GM18861 (cell line): ENCODE results near the gene REXO4.
"Not testable (repeated sequence)": the region's sequence is repeated elsewhere in the genome, so short reads cannot be mapped to it uniquely, and the experiment has no call there.

Experiments
- ATAC-seq: cut with Tn5 transposase; IDR thresholded peaks from one replicate; pipeline ENCODE4 v1.9.1; 2021; ENCODE audit not compliant: unreplicated experiment

The REXO4 gene

DNA sequence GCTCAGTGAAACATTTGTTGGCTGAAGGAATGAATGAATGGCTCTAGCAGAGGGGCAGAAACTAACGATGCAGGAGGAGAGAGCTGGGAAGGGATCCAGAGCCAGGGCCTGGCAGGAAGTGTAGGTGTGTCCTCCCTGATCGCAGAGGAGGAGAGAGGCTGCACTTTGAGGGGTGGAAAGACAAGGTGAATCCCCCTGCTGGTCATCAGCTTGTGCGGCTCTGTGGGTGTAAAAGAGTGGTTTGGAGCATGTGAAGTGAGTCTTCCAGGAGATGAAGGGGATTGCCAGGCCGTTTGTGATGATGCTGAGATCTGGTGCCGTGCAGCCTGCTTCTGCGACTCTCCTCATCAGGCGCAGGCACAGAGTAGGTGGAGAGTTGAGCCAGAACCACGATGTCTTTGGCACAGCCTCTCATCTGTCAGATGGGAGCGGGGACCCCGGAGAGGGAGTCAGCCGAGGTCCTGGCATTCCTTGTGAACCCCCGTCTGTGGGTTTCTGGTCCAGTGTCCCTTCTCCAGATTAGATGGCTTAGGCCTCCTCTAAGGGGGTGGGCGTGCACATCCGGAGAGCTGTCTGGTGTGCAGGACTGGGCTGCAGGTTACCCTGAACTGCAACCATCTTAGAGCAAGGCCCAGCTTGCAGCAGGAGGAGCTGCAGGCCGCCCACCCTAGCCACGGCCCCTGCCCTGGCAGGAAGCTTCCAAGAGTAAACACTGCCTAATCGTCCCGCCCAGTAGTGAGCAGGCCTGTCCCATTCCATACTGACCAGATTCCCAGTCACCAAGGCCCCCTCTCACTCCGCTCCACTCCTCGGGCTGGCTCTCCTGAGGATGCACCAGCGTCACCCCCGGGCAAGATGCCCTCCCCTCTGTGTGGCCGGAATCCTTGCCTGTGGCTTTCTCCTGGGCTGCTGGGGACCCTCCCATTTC lies 4.1 kb upstream of the REXO4 start, which contains the start of gene ADAMTS13:
TSS of gene ADAMTS13 (plus strand) at position 753 of the 928 bp plus-strand sequence. CDS start at position 830, 77 bp downstream.
- ATAC-seq = no peak

DNA sequence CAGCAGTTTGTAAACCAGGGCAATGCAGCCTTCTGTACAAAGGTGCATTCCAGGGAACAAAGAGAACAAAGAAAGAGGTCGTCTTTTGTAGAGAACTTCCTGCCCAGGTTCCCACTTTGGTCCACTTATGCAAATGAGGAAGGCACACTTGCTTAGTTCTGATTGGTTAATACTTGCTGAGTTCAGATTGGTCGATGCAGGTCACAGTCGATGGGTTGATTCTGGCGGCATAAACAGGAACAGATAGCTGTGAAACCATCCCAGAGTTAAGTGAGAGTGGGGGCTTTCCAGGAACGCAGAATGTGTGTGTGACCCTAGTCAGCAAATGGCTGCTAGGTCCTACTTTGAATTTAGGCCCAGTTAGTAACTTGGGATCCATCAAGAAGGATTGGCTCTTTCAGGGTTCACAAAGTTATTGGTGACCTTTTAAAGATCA lies 2.6 kb upstream of the REXO4 start:
- no peak for ATAC-seq

DNA sequence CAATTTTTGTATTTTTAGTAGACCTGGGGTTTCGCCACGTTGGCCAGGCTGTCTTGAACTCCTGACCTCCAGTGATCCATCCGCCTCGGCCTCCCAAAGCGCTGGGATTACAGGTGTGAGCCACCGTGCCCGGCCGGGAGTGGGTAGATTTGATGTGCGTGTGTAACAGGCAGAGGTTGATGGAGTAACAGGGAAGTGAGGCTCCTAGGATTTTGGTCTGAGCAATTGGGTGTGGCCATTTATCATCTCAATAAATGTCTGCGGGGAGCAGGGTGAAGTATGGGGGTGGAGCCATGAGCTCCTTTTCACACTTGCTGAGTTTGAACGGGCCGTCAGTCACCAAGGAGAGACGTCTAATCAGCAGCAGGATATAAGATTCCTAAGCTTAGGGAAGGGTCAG lies 1.2 kb upstream of the REXO4 start:
- no peak for ATAC-seq

DNA sequence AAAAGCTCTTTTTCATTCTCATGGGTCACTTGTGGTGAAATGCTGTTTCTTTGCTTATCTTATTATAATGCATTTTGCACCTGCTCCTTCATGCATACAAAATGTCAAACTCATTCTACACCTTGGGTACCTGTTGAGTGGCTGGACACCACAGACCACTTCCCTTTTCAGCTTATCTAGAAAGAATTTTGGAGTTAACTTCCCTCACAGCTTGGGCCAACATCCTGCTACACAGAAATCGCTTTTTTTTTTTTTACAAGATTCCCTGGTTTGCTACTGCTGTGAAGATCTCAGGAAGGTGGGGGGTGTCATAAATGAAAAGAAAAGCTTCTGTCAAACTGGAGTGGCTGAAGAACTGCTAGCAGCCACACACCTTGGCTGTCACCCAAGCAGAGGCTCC lies 2.6 kb downstream of the REXO4 start:
- no peak for ATAC-seq

DNA sequence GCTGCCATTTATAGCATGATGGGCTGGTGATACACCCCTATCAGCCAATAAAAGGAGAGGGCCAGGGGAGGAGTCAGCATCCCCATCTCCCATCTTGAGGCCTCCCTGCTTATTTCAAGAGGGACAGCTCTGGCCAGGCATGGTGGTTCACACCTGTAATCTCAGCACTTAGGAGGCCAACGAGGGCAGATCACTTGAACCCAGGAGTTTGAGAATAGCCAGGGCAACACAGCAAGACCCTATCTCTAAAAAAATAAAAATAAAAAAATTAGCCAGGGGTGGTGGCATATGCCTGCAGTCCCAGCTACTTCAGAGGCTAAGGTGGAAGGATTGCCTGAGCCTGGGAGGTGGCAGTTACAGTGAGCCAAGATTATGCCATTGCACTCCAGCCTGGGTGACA lies 9.8 kb downstream of the REXO4 start:
- ATAC-seq = no peak

DNA sequence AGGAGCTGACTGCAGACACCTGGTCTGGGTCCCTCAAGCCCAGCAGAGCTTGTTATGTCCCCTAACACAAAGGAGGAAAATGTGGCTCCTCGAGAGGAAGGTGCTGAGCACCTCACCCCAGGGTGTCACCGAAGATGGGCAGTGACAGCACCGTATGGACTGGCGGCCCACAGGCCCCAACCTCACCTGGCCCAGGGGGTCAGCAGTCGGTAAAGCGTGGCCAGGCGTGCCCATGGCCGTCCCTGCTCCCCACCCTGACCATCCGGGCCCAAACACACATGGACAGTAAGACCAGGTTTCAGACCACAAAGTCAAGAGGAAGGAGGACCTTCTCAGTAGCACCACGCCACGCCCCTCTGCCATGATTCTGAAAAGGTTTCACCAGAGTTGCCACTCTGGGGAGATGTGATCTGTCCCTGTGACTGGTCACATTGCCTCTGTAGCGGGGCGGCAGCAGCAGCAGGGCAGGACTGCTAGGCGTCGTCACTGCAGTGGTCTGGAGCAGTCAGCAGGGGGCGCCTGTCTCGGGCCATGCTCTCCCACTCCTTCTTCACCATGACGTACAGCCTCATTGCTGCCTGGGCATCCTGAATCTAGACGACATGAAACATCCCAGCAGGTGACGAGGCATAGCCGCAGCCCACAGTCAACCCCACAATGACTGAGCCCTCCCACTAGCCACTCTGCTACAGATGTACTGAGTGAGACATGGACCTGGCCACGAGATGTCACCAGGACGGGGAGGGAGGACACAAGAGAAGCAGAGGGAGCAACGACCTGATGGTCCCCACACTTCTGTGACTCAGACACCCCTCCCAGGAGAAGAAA lies 11.1 kb downstream of the REXO4 start:
- no peak for ATAC-seq

DNA sequence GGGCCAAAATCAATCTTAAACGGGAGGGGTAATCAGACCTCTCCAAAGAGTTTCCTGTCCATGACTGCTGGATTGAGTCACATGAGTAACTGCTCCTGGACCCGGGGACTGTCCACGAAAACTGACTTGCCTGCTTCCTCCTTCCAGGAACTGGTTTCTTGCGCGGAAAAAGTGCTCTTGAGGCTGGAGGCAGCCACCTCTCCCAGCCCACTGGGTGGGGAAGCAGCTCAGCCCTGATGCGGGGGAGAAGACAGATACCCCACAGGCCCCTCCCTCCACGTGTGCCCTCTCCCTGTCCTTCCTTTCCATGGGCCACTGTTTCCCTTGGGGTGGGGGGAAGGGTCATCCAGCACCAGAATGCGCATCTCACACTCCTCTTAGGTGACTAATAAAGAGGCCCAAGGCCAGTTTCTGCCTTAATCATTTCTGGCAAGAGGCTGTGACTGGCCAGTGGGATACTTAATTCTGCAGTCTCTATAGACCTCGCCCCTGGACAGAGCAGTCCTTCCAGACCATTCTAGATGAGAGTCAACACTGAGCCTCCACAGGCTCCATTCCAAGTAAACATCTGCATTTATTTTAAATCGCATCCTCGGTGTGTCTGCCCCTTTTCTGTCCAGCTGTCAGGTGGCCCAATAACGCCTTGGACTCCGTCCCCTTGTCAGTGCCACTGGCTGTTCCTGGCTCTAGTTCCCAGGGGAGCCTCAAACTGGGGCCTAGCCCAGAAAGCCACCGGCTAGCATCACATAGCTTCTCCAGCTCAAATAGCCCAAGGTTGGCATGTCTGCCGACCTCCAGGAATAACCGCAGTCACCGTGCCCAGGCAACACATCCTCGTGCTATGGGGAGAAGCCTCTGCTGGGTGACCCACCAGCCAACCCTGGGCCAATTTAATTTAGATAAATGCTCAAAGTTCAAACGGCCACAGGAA lies 12.0 kb downstream of the REXO4 start:
- no peak for ATAC-seq

DNA sequence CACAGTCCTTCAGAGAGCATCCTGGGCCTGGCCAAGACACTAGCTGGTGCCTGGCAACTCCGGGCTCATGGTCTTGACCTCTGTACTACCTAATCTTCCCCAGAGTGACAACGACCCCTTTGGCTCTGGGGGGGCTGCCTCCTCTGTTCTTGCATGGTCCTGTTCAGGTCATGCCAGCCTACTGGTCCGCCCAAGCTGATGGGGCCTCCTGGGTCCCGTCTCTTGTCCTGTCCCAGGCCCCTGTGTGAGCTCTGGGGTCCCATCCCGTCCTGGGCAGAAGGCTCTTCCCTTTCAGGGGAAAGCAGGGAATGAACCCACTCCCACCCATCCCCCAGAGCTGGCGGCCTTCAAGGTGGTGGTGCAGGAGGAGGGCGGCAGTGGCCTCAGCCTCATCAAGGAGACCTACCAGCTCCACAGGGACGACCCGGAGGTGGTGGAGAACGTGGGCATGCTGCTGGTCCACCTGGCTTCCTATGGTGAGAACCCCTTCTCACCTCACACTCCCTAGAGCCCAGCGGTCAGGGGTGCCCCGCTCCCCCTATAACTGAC lies 13.3 kb downstream of the REXO4 start:
- ATAC-seq = no peak

DNA sequence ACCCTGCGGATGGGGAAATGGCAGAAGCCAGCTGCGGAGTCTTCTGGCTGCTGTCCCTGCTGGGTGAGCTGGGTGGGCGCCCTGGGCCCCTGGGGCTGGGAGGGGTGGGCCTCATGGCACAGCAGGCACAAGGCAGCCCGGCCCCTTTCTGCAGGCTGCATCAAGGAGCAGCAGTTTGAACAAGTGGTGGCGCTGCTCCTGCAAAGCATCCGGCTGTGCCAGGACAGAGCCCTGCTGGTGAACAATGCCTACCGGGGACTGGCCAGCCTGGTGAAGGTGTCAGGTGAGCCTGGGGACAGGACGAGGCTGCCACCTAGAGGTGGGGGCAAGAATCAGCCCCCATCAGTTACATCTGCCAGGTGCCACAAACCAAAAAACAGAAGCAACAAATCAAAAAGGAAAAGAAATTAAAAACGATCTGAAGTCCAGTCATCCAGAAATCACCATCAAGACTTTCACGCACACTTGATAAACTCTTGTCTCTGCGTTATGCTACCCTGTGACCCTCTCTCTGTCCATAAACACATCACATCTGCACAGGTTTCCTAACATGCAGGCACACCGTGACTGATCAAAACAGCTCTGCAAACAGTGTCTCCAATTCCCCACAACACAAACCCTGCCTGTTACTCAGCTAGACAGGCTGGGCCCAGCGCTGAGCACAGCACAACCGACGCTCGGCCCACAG lies 13.9 kb downstream of the REXO4 start:
- no peak for ATAC-seq

DNA sequence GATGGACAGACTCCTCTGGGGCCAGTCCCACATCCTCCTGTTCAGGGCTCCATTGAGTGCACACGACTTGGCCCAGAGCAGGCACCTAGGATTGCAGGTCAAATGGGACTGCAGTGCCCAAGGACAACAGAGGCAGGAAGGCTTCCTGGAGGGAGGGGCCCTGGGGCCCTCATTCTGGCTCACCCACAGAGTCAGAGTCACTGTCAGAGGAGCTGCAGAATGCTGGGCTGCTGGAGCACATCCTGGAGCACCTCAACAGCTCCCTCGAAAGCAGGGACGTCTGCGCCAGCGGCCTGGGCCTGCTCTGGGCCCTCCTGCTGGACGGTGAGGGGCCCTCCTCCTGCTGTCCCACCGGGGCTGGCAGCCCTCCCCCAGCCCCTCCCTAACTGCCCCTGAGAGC lies 15.1 kb downstream of the REXO4 start:
- ATAC-seq = no peak

DNA sequence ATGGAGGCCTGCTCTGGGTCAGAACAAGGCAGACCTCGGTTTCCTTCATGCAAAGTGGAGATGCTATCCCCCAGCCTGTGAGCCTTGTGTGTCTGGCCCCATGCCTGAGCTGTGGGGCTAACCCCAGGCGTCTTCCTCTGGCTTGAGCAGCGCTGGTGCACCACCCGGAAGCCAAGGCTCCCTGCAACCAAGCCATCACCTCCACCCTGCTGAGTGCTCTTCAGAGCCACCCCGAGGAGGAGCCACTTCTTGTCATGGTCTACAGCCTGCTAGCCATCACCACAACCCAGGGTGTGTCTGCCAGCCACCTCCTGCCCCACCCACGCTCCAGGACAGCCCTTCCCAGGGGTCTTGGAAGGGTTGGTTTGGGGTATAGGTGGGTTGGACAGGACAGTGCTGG lies 16.2 kb downstream of the REXO4 start:
- no peak for ATAC-seq

DNA sequence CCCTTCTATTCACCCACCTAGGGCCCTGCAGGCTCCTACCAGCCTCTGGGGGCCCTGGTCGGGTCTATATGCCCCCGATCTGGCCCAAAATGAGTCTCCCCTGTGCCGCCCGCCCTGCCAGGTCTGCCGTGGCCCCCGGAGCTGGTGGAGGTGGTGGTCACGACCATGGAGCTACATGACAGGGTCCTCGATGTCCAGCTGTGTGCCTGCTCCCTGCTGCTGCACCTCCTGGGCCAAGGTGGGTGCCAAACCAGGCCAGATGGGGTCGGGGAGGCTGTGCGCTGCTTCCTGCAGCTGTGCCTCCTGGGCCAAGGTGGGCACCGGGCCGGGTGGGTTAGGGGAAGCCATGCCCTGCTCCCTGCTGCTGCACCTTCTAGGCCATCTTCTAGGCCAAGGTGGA lies 17.5 kb downstream of the REXO4 start:
- no peak for ATAC-seq

DNA sequence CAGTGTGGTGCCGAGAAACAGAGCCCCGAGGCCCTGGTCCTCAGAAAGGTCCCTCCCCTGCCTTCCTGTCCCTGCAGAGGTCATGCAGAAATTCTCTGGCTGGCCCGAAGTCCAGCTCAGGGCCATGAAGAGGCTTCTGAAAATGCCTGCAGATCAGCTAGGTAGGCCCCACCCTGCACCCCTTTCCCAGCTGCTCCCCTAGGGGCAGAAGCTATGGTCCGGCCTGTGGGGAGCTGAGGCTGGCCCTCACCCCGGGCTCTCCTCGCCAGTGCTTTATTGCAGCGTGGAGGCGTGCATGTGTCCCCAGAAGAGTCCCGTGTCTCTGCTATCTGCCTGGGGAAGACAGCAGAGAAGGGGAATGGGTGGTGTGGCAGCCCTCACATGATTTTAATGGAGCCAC lies 19.9 kb downstream of the REXO4 start:
- no peak for ATAC-seq

DNA sequence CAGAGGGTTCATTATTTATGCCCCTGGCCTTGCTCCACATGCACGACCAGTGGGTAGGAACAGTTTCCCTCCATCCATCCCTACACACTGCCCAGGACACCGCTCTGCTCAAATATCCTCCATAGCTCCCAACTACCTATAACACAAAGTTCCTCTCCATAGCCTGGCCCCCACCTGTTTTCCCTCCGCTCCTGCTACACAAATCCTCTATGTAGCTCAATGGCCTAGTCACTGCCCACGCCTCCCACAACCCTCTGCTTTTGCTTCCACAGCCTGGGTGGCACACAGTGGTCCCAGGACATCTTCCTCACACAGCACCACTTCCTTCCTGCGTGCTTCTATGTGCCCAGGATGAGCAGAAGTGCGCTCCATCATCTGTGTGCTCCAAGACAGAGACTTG lies 20.4 kb downstream of the REXO4 start:
- ATAC-seq = no peak

DNA sequence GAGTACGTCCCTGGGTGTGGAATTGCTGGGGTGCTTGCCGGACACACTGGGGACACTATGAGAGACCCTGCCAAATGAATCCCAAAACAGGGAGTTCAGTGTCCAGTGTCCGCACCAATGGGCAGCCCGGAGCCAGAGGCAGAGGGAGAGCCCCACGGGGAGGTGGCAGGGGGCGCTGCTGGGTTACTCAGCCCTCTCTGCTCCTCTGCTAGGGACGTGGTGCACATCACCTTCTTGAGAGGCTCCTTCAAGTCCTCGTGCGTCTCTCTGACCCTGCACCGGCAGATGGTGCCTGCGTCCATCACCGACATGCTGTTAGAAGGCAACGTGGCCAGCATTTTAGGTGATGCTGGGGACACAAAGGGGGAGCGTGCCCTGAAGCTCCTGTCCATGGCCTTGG lies 20.9 kb downstream of the REXO4 start:
- ATAC-seq = no peak

DNA sequence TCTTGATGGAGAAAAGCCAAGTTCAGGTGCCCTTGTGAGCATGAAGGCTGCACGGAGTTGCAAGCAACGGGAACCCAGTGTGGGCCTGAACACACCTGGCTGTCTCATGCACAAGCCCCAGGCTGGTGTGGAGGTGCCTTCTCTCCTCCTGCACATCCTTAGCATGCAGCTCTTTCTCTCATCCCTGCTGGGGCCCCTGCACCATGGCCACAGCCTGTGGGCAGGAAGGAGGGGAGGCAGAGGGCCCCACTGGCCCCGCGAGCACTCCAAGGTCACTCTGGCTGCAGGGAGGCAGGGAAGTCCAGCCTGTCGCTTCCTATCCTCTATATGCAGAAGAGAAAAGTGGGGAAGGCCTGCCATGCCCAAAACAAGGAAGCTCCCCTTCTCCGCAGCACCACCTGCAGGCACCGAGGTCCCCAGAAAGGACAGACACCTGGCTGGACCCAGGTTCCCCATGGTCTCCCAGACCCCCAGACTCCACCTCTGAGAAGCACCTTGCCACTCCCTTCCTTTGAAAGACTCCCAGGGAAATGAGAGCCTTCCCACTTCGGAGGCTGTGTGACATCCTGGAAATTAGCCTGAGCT lies 23.0 kb downstream of the REXO4 start:
- no peak for ATAC-seq

DNA sequence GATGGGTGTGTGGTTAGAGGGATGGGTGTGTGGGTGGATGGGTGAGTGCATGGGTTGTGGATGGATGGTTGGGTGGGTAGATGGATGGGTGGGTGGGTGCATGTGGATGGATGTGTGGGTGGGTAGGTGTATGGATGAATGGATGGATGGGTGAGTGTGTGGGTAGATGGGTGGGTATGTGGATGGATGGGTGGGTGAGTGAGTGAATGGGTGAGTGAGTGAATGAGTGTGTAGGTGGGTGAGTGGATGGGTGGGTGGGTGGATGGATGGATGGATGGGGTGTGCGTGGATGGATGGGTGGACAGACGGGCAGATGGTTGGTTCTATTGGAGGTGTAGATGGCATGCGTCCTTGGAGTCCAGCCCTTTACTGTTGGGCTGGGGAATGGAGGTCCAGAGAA lies 24.4 kb downstream of the REXO4 start:
- no peak for ATAC-seq

DNA sequence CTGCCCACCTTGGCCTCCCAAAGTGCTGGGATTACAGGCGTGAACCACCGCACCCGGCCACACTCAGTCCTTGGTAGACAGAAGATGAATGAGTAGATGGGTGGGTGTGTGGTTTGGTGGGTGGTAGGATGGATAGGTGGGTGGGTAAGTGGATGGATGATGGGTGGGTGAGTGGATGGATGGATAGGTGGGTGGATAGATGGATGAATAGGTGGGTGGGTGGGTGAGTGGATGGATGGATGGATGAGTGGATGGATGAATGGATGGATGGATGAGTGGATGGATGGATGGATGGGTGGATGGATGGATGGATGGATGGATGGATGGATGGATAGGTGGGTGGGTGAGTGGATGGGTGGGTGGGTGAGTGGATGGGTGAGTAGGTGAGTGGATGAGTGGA lies 25.5 kb downstream of the REXO4 start:
- not testable (repeated sequence) for ATAC-seq

DNA sequence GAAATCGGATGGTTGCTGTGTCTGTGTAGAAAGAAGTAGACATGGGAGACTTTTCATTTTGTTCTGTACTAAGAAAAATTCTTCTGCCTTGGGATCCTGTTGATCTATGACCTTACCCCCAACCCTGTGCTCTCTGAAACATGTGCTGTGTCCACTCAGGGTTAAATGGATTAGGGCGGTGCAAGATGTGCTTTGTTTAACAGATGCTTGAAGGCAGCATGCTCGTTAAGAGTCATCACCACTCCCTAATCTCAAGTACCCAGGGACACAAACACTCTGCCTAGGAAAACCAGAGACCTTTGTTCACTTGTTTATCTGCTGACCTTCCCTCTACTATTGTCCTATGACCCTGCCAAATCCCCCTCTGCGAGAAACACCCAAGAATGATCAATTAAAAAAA lies 26.4 kb downstream of the REXO4 start:
- not testable (repeated sequence) for ATAC-seq

DNA sequence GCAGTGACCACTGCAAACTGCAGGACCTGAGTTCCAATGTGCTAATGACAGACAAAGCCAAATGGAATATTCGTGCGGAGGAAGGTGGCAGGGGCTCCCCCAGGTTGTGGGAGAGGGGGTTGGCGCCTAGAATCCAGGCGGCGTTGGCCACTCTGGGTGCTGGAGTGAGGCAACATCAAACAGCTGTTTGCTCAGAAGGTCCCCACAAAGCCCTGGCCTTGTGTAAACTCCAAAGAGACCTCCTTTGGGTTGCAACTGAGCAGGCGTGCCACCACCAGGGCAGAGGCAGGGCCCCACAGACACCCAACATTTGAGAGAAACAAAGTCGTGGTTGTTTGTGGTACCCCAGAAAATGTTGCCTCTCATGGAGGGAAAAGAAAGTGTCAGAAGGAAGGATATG lies 27.1 kb downstream of the REXO4 start:
- ATAC-seq = no peak
